Hepatocyte (in vitro differentiated cells): Measurements from ENCODE around the gene REV3L. TPM values are rescaled to one million over a fixed set of nuclear protein-coding genes. Genes with fewer than 3 reads are reported as not detected.

Experiments
- DNase-seq: peaks from one replicate; pipeline ENCODE4 v3.0.0-alpha.2; 2016; ENCODE audit warnings: low spot score
- H2AFZ ChIP-seq: fragments of 200-600 bp; sonication (generic); 2 replicates; pipeline ENCODE4 v1.6.0; 2016; ENCODE audit warnings: antibody characterized with exemption, mild to moderate bottlenecking
- H3K27ac ChIP-seq: fragments of 200-600 bp; sonication (generic); 2 replicates; pipeline ENCODE4 v1.5.1; 2016; ENCODE audit warnings: mild to moderate bottlenecking
- H3K27me3 ChIP-seq: fragments of 200-600 bp; sonication (generic); 2 replicates; pipeline ENCODE4 v1.6.1; 2016
- H3K36me3 ChIP-seq: fragments of 200-600 bp; sonication (generic); replicated peaks from 2 replicates; pipeline ENCODE4 v1.5.1; 2016; ENCODE audit warnings: low read depth; ENCODE audit not compliant: insufficient read depth
- H3K4me1 ChIP-seq: fragments of 200-600 bp; sonication (generic); 2 replicates; pipeline ENCODE4 v1.5.1; 2016; ENCODE audit warnings: mild to moderate bottlenecking, moderate library complexity; ENCODE audit not compliant: insufficient read depth
- H3K4me2 ChIP-seq: fragments of 200-600 bp; sonication (generic); 2 replicates; pipeline ENCODE4 v1.6.0; 2016
- H3K4me3 ChIP-seq: fragments of 200-600 bp; sonication (generic); 2 replicates; pipeline ENCODE4 v1.5.1; 2016; ENCODE audit warnings: mild to moderate bottlenecking
- H3K79me2 ChIP-seq: fragments of 200-600 bp; sonication (generic); 2 replicates; pipeline ENCODE4 v1.6.0; 2017; ENCODE audit warnings: mild to moderate bottlenecking
- H3K9me2 ChIP-seq: fragments of 200-600 bp; sonication (generic); replicated peaks from 2 replicates; pipeline ENCODE4 v1.6.0; 2017; ENCODE audit warnings: mild to moderate bottlenecking; ENCODE audit not compliant: insufficient read depth
- H3K9me3 ChIP-seq: fragments of 200-600 bp; sonication (generic); 2 replicates; pipeline ENCODE4 v1.5.1; 2016; ENCODE audit warnings: low read depth, mild to moderate bottlenecking
- H4K20me1 ChIP-seq: fragments of 200-600 bp; sonication (generic); 2 replicates; pipeline ENCODE4 v1.6.0; 2016; ENCODE audit warnings: mild to moderate bottlenecking; ENCODE audit not compliant: insufficient read depth, poor library complexity, severe bottlenecking
- EZH2 ChIP-seq: fragments of 200-600 bp; sonication (generic); IDR thresholded peaks from 2 replicates; pipeline ENCODE4 v1.6.1; 2016; ENCODE audit warnings: antibody characterized with exemption, mild to moderate bottlenecking, borderline replicate concordance
- EZH2phosphoT487 ChIP-seq: fragments of 200-600 bp; sonication (generic); IDR thresholded peaks from one replicate; pipeline ENCODE4 v1.6.1; 2018; ENCODE audit warnings: antibody characterized with exemption, mild to moderate bottlenecking, low read depth, moderate library complexity; ENCODE audit not compliant: unreplicated experiment, severe bottlenecking
- WGBS: methylation state at CpG from one replicate; pipeline ENCODE4 v1.1.6; 2016; ENCODE audit warnings: low lambda C conversion rate; ENCODE audit errors: missing lambda C conversion rate; 5-methylcytosine and 5-hydroxymethylcytosine counted together
- polyA plus RNA-seq: library from polyadenylated mRNA; unstranded; fragments of >200 nt; fragmentation: Nextera tagmentation; extraction: Ambion mirVana; gene quantifications from 2 replicates; pipeline ENCODE4 v1.2.1, GENCODE V29; 2016
- total RNA-seq: library from RNA; depleted of rRNA; stranded (reverse); fragments of >200 nt; gene quantifications from 2 replicates; pipeline ENCODE4 v1.2.3, GENCODE V29; 2014
- TF ChIP-seq, protein P1 (sequence below): fragments of 200-600 bp; sonication (generic); IDR thresholded peaks from 2 replicates; pipeline ENCODE4 v1.5.1; 2016; ENCODE audit warnings: antibody characterized with exemption, mild to moderate bottlenecking; ENCODE audit not compliant: poor library complexity

REV3L gene
- total and polyA plus RNA-seq, 2 experiments from 2014 or later = 17.6 to 29.4 TPM

DNA sequence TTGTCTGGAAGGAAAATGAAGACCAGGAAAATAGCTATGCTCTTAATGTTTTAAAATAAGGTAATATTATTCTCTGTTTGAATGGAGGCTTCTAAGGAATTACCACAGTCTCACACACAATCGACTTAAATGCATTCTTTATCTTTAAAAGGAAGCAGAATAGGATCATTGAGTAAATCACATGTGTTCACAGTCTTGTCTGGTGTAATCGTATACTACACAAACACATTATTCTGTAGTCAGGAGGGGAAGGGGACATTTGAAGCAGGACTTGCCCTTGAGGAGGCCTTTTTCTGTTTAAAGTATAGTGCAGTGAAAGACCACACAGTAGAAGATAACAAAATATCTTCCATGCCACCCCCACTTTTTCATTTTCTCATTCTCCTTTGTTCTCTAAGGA is 20.6 kb upstream of the REV3L start:
- Histone ChIP-seq H4K20me1 (no peaks in the 10 kb centered on the region), H3K4me2 (peak overlapping the region; percentile 10), H3K4me1 (peaks cover 9% of the 10 kb centered on the region), H3K9me2 (no peaks in the 10 kb centered on the region), H3K27me3 (no peaks in the 10 kb centered on the region), H2AFZ (peak overlapping the region; percentile 9), H3K36me3 (no peaks in the 10 kb centered on the region), H3K27ac (peak overlapping the region; percentile 34), H3K4me3 (no peak overlapping the region), H3K9me3 (no peaks in the 10 kb centered on the region), H3K79me2 (peaks cover 40% of the 10 kb centered on the region)
- no peak for TF ChIP-seq EZH2phosphoT487
- TF ChIP-seq, protein P1, sequence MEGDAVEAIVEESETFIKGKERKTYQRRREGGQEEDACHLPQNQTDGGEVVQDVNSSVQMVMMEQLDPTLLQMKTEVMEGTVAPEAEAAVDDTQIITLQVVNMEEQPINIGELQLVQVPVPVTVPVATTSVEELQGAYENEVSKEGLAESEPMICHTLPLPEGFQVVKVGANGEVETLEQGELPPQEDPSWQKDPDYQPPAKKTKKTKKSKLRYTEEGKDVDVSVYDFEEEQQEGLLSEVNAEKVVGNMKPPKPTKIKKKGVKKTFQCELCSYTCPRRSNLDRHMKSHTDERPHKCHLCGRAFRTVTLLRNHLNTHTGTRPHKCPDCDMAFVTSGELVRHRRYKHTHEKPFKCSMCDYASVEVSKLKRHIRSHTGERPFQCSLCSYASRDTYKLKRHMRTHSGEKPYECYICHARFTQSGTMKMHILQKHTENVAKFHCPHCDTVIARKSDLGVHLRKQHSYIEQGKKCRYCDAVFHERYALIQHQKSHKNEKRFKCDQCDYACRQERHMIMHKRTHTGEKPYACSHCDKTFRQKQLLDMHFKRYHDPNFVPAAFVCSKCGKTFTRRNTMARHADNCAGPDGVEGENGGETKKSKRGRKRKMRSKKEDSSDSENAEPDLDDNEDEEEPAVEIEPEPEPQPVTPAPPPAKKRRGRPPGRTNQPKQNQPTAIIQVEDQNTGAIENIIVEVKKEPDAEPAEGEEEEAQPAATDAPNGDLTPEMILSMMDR = no peak
- no peak for TF ChIP-seq EZH2
- no peak for DNase-seq
- WGBS = 11% methylated on average over 2 of the region's 2 CpGs

DNA sequence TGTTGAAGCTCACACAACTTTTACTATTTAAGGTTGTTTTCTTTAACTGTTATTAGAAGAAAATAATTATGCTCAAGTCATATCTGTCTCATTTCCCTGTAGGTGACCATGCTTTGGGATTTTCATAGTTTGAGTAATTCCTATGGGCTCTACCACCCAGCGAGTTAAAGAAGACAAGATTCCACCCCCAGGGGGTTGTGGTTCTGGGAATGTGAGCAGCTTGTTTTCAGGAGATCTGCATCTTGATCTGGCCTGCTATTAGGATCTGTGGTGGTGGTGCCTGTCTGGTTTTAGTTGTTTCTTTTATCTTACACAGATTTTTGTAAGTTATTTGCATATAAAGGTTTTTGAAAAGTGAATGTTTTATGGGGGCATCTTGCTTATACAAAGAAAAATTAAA is 20.2 kb upstream of the REV3L start:
- no peaks in the 10 kb centered on the region for H3K9me3 ChIP-seq
- no peaks in the 10 kb centered on the region for H3K36me3 ChIP-seq
- peaks cover 41% of the 10 kb centered on the region for H3K79me2 ChIP-seq
- 36% methylated on average over 1 of the region's 1 CpG for whole genome bisulfite sequencing
- H3K4me1 ChIP-seq = peaks cover 9% of the 10 kb centered on the region
- peak overlapping the region; percentile 10 for H3K4me2 ChIP-seq
- no peak overlapping the region for H3K4me3 ChIP-seq
- no peaks in the 10 kb centered on the region for H3K9me2 ChIP-seq
- H3K27me3 ChIP-seq = no peaks in the 10 kb centered on the region
- TF ChIP-seq EZH2 = no peak
- no peak for TF ChIP-seq EZH2phosphoT487
- TF ChIP-seq, protein P1 = no peak
- no peak for DNase-seq
- no peaks in the 10 kb centered on the region for H4K20me1 ChIP-seq
- no peak overlapping the region for H2AFZ ChIP-seq
- H3K27ac ChIP-seq = peak overlapping the region; percentile 34

DNA sequence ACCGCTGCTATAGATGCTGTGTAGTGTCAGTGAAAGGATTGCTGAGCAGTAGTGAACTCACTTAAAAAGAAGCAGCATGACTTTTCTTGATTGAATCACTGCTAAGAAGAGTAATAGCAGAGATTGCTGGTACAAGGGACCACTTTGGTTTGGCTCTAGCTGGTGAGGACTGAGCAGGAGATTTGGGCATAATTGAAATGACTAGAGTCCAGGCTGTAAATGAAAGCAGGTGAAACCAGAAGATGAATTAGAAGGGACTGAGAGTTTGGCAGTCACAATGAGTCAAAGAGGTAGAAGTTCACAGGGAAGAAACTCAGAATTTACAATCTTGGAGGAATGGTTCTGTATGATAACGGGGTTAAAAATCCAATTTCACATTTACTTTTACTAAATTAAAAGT is 19.1 kb upstream of the REV3L start:
- TF ChIP-seq EZH2 (no peak), EZH2phosphoT487 (no peak)
- TF ChIP-seq, protein P1 = no peak
- Histone ChIP-seq H3K27ac (no peak overlapping the region), H3K36me3 (no peaks in the 10 kb centered on the region), H3K9me3 (no peaks in the 10 kb centered on the region), H3K27me3 (no peaks in the 10 kb centered on the region), H3K79me2 (peaks cover 41% of the 10 kb centered on the region), H3K4me3 (no peak overlapping the region), H3K4me2 (no peak overlapping the region), H4K20me1 (no peaks in the 10 kb centered on the region), H3K9me2 (no peaks in the 10 kb centered on the region), H2AFZ (no peak overlapping the region), H3K4me1 (peaks cover 9% of the 10 kb centered on the region)
- WGBS = 93% methylated on average over 2 of the region's 2 CpGs
- no peak for DNase-seq
